CD14-positive monocyte (primary cell): ENCODE data around the gene SF3B3. TPM values are rescaled to one million over a fixed set of nuclear protein-coding genes. Genes with fewer than 3 reads are reported as not detected.

ENCODE experiments used
- DNase-seq, 3 donors: peaks; one replicate each; pipeline ENCODE4 v3.0.0-alpha.2; 2011 to 2022
- H2AFZ ChIP-seq: 2 replicates; pipeline ENCODE4 v1.6.0; 2012; ENCODE audit warnings: mild to moderate bottlenecking, low read depth, low read length, inconsistent platforms; ENCODE audit not compliant: insufficient read depth, poor library complexity, severe bottlenecking
- H3K27ac ChIP-seq, 2 donors: 1 replicate in 1 of 2; 2 replicates in 1 of 2; pipeline ENCODE4 v1.5.1; 2012 to 2013; ENCODE audit warnings: low read length in 2 of 2, control low read depth in 1 of 2, inconsistent platforms in 1 of 2, low read depth in 1 of 2, mild to moderate bottlenecking in 1 of 2
- H3K27me3 ChIP-seq, 2 donors: one replicate each; pipeline versions ENCODE4 v1.6.0 to v1.6.1; 2011 to 2013; ENCODE audit warnings: low read length in 2 of 2; ENCODE audit not compliant: control insufficient read depth in 2 of 2, insufficient read depth in 2 of 2
- H3K36me3 ChIP-seq, 2 donors: replicated peaks in 1 of 2; 1 replicate in 1 of 2; 2 replicates in 1 of 2; pipeline versions ENCODE4 v1.5.1 to v1.6.1; 2012 to 2013; ENCODE audit warnings: low read length in 2 of 2, control low read depth in 1 of 2, inconsistent platforms in 1 of 2, mild to moderate bottlenecking in 1 of 2; ENCODE audit not compliant: insufficient read depth in 2 of 2, control insufficient read depth in 1 of 2
- H3K4me1 ChIP-seq, 2 donors: 1 replicate in 1 of 2; 2 replicates in 1 of 2; pipeline versions ENCODE4 v1.5.1 to v1.6.1; 2012 to 2013; ENCODE audit warnings: low read length in 2 of 2, control low read depth in 1 of 2, inconsistent platforms in 1 of 2, mild to moderate bottlenecking in 1 of 2, moderate library complexity in 1 of 2; ENCODE audit not compliant: insufficient read depth in 2 of 2, control insufficient read depth in 1 of 2
- H3K4me2 ChIP-seq: replicated peaks from 2 replicates; pipeline ENCODE3; 2012; ENCODE audit warnings: low read length, moderate library complexity, mild to moderate bottlenecking; ENCODE audit not compliant: poor library complexity, severe bottlenecking; ENCODE audit errors: extremely low read depth
- H3K4me3 ChIP-seq, 3 experiments: fragments of 200-600 bp in 1 of 3; sonication (generic) in 1 of 3; replicated peaks in 1 of 3; 1 replicate in 2 of 3; 2 replicates in 1 of 3; pipeline ENCODE4 v1.5.1; 2011 to 2013; ENCODE audit warnings: low read length in 3 of 3, mild to moderate bottlenecking in 3 of 3, control low read depth in 2 of 3, low read depth in 2 of 3, inconsistent platforms in 1 of 3, moderate library complexity in 1 of 3
- H3K79me2 ChIP-seq: 2 replicates; pipeline ENCODE4 v1.6.0; 2012; ENCODE audit warnings: mild to moderate bottlenecking, control low read depth, inconsistent platforms, low read length, moderate library complexity; ENCODE audit not compliant: insufficient read depth
- H3K9ac ChIP-seq: 2 replicates; pipeline ENCODE4 v1.6.0; 2017; ENCODE audit warnings: low read length, mild to moderate bottlenecking; ENCODE audit not compliant: insufficient read depth, poor library complexity, severe bottlenecking
- H3K9me3 ChIP-seq, 2 donors: replicated peaks in 1 of 2; 1 replicate in 1 of 2; 2 replicates in 1 of 2; pipeline versions ENCODE4 v1.5.1 to v1.6.1; 2012 to 2013; ENCODE audit warnings: low read length in 2 of 2, control low read depth in 1 of 2; ENCODE audit not compliant: control insufficient read depth in 1 of 2, insufficient read depth in 1 of 2
- H4K20me1 ChIP-seq: 2 replicates; pipeline ENCODE4 v1.6.0; 2012; ENCODE audit warnings: mild to moderate bottlenecking, low read length, control low read depth, moderate library complexity; ENCODE audit not compliant: insufficient read depth
- H3K27ac Mint-ChIP-seq, 7 donors: one replicate each; pipeline ENCODE4 v1.8.0; 2020; ENCODE audit warnings: mild to moderate bottlenecking in 7 of 7, mixed read lengths in 7 of 7, moderate library complexity in 6 of 7, inconsistent platforms in 2 of 7
- H3K27me3 Mint-ChIP-seq, 3 donors: one replicate each; pipeline ENCODE4 v1.8.0; 2021 to 2022; ENCODE audit warnings: low read depth in 3 of 3, mild to moderate bottlenecking in 3 of 3, mixed read lengths in 3 of 3, moderate library complexity in 3 of 3, inconsistent platforms in 1 of 3
- H3K36me3 Mint-ChIP-seq, 2 donors: one replicate each; pipeline ENCODE4 v1.8.0; 2020; ENCODE audit warnings: mixed read lengths in 2 of 2, inconsistent platforms in 1 of 2, mild to moderate bottlenecking in 1 of 2
- H3K4me1 Mint-ChIP-seq: one replicate; pipeline ENCODE4 v1.8.0; 2020; ENCODE audit warnings: mild to moderate bottlenecking, mixed read lengths
- H3K4me3 Mint-ChIP-seq, 2 donors: one replicate each; pipeline ENCODE4 v1.8.0; 2020; ENCODE audit warnings: mild to moderate bottlenecking in 2 of 2, mixed read lengths in 2 of 2, moderate library complexity in 1 of 2
- H3K9me3 Mint-ChIP-seq, 7 donors: one replicate each; pipeline ENCODE4 v1.8.0; 2020 to 2022; ENCODE audit warnings: mixed read lengths in 7 of 7, mild to moderate bottlenecking in 6 of 7, moderate library complexity in 6 of 7, inconsistent platforms in 2 of 7
- WGBS: methylation state at CpG from one replicate; pipeline ENCODE4 v1.1.5; 2013; ENCODE audit warnings: missing lambda C conversion rate; ENCODE audit not compliant: insufficient coverage; 5-methylcytosine and 5-hydroxymethylcytosine counted together
- intact Hi-C, 2 donors: fragments of 100-400 bp; cut with micrococcal nuclease; formaldehyde crosslinking; loops; one replicate each; pipeline versions ENCODE4 v1.15.0 to v1.15.1; 2023
- polyA plus RNA-seq, 3 donors: library from polyadenylated mRNA; depleted of rRNA in 1 of 3; unstranded in 2 of 3; stranded (reverse) in 1 of 3; fragments of 300-500 nt in 2 of 3; fragments of >200 nt in 1 of 3; fragmentation: Illumina TruSeq in 2 of 3; gene quantifications; 1 replicate in 2 of 3; 2 replicates in 1 of 3; pipeline ENCODE4 v1.2.3, GENCODE V29; 2012 to 2021
- TF ChIP-seq, protein P1 (sequence below): fragments of 200-600 bp; IDR thresholded peaks from one replicate; pipeline ENCODE4 v1.8.0; 2022; ENCODE audit warnings: antibody characterized with exemption, mild to moderate bottlenecking

SF3B3 gene
- polyA plus RNA-seq, 3 donors: 34.2 to 52.3 (median 42.1) TPM

GRCh38 chr16:70611785-70612303 lies 88.2 kb downstream of the SF3B3 start:
- Histone ChIP-seq H3K27me3 (no peaks in the 10 kb centered on the region), H3K4me1 (no peaks in the 10 kb centered on the region), H3K79me2 (no peaks in the 10 kb centered on the region), H3K9me3 (no peaks in the 10 kb centered on the region), H3K9ac (no peak overlapping the region), H3K36me3 (no peaks in the 10 kb centered on the region), H3K27ac (no peak overlapping the region), H2AFZ (no peak overlapping the region), H4K20me1 (no peaks in the 10 kb centered on the region), H3K4me2 (no peak overlapping the region), H3K4me3 (no peak overlapping the region)
- Mint-ChIP-seq H3K27me3 (peaks cover 0 to 10% (median 3%) of the 10 kb centered on the region in 3 donors), H3K36me3 (no peaks in the 10 kb centered on the region), H3K9me3 (no peaks in the 10 kb centered on the region), H3K27ac (no peak overlapping the region), H3K4me1 (peaks cover 3% of the 10 kb centered on the region), H3K4me3 (no peak overlapping the region)
- 100% methylated on average over 1 of the region's 4 CpGs for WGBS
- intact Hi-C loops: no loop called here
- DNase-seq: no peak
- TF ChIP-seq, protein P1, sequence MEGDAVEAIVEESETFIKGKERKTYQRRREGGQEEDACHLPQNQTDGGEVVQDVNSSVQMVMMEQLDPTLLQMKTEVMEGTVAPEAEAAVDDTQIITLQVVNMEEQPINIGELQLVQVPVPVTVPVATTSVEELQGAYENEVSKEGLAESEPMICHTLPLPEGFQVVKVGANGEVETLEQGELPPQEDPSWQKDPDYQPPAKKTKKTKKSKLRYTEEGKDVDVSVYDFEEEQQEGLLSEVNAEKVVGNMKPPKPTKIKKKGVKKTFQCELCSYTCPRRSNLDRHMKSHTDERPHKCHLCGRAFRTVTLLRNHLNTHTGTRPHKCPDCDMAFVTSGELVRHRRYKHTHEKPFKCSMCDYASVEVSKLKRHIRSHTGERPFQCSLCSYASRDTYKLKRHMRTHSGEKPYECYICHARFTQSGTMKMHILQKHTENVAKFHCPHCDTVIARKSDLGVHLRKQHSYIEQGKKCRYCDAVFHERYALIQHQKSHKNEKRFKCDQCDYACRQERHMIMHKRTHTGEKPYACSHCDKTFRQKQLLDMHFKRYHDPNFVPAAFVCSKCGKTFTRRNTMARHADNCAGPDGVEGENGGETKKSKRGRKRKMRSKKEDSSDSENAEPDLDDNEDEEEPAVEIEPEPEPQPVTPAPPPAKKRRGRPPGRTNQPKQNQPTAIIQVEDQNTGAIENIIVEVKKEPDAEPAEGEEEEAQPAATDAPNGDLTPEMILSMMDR: no peak

GRCh38 chr16:70612931-70613330 lies 89.3 kb downstream of the SF3B3 start:
- WGBS: 38% methylated on average over 7 of the region's 8 CpGs
- no peaks in the 10 kb centered on the region for H3K4me1 ChIP-seq

More at GRCh38 chr16:70612931-70613330, 89.3 kb downstream of the SF3B3 start:
- Histone ChIP-seq H3K4me3 (no peak overlapping the region), H3K9me3 (no peaks in the 10 kb centered on the region), H3K36me3 (no peaks in the 10 kb centered on the region), H3K79me2 (no peaks in the 10 kb centered on the region), H3K27me3 (no peaks in the 10 kb centered on the region), H3K9ac (no peak overlapping the region), H3K27ac (no peak overlapping the region), H2AFZ (no peak overlapping the region), H4K20me1 (no peaks in the 10 kb centered on the region), H3K4me2 (no peak overlapping the region)
- Mint-ChIP-seq H3K4me3 (no peak overlapping the region), H3K4me1 (peaks cover 3% of the 10 kb centered on the region), H3K27ac (no peak overlapping the region), H3K9me3 (no peaks in the 10 kb centered on the region), H3K27me3 (peaks cover 0 to 10% (median 3%) of the 10 kb centered on the region in 3 donors), H3K36me3 (no peaks in the 10 kb centered on the region)
- intact Hi-C loops: no loop called here
- TF ChIP-seq, protein P1: no peak
- no peak for DNase-seq
